ENCODE results near the gene ARSG.
"Not testable (repeated sequence)": the region's sequence is repeated elsewhere in the genome, so short reads cannot be mapped to it uniquely, and the experiment has no call there.

Gene ARSG

GRCh38 chr17:68281965-68282364 lies 9.3 kb upstream of the ARSG start:
- DNase-seq: not testable (repeated sequence)

DNA sequence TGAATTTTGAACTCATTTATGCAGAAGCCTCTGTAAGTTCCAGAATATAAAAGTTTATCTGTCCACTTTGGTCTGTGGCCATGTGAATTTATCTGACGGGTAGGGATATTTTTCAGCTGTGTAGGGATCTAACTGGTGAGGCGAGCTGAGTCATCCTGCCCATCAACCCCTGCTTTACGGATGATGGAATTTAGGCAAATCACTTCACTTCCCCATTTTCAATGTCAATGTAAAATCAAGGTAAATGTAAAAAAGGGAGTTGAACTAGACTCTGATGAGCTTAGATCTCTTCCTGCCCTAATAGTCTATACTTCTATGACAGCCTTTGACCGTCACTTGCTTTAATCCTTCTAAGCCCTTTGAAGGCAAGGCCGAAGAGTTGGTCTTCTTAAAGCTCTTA lies 2.9 kb upstream of the ARSG start:
- DNase-seq: peak; percentile 74

- no peak for DNase-seq
Measured at GRCh38 chr17:68288804-68289203, 2.5 kb upstream of the ARSG start.

DNA sequence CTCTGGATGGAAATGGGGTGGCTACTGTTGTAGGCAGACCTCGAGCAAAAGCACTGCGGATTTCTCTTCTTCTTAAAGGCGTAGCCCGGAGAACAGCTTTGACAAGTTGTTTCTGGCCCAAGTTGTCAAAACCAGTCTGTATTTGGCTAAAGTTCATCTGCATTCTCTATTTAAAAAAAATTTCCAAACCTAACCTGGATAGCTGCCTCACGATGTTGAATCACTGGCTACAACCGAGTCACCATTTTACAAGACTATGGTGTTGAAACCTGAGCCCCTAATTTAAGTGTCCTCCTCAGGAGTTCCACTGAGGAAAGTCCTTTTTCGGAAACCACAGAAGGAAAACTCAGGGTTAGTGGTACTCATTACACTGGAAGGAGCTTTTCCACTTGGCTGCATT lies 1.8 kb upstream of the ARSG start:
- DNase-seq: no peak

GRCh38 chr17:68289936-68290267 lies 1.4 kb upstream of the ARSG start:
- DNase-seq: no peak

DNA sequence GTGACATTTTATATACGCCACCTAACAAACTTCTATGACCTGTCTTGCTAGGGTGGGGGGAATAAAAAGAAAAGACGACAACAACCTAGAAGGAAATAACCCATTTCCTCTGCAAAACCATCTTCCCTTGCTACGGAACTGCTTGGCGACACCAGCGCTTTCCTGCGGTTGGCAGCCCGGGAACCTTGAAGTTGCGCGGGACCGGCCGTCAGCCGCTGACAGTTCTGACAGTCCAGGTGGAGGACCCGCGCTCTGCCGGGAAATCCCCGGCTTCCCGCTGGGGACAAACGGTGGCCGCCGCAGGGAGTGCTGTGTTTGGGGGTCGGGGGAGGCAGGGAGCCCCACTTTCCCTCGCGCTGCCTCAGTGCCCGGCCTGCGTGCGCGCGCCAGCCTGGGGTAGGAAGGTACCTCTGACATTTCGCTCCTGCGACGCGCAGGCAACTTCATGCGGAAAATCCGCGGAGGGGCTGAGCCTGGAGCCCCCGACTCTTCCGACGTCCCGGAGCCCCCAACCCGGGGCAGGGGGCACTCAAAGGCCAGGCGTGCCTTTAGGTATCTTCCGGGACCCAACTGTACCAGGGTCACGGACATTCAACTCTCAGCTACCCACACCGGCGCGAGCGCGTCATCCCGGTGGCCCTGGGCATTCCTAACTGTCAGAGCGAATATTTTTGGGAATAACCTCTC lies 884 bp upstream of the ARSG start:
- no peak for DNase-seq

DNA sequence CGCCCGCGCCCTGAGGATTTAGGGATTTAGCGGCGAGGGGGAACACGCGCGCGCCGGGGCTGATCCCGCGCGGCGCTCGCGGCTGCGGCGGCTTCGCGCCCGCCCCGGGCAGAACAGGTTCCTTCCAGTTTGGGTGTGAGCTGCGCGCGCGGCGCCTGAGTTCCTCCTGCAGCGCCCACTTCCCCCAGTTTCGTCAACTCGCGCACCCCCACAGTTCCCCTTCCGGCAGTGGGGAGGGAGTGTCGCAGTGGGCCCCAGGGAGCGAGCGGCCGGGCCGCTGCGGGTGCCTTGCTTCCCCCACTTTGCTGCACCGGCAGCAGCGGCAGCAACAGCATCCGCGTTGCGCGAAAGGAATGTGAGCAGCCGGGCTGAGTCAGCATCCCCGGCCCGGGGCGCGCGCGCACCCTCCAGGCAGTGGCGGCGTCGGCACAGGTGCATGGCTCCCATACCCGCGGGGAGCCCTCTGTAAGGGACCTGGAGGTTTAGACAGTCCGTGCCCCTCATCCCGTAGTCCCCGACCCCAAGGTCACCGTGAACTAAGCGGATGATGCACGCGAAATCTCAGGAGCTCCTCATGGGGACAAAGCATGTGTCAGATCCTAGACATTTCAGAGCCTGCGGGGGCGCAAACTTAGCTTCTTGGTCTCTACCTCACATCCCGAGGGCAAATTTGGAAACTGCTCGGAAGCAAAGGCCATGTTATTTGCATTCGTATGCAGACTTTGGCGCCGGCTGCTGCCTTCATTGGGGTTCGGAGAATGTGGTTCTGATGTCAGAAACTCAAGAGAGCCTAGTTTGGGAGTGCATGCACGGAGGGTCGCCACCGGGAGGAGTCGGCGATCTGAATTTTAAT lies 767 bp downstream of the ARSG start:
- peak; percentile 60 for DNase-seq

DNA sequence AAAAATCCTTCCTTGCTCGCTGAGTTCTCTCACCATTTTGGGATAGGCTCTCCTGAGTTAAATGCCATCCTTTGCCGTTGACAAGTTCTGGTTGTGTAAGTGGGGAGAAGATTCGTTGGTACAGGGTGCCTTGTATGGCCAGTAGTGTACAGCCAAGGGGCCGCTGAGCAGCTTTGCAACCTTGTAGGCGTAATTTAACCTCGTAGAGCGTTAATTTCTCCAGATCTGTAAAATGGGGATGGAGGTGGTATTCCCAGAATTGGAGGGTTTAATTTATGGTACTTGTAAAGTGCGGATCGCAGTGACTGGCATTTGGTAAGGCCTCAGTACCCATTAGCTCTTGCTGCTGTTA lies 1.4 kb downstream of the ARSG start:
- no peak for DNase-seq

GRCh38 chr17:68293490-68294195 lies 2.3 kb downstream of the ARSG start:
- DNase-seq: no peak

DNA sequence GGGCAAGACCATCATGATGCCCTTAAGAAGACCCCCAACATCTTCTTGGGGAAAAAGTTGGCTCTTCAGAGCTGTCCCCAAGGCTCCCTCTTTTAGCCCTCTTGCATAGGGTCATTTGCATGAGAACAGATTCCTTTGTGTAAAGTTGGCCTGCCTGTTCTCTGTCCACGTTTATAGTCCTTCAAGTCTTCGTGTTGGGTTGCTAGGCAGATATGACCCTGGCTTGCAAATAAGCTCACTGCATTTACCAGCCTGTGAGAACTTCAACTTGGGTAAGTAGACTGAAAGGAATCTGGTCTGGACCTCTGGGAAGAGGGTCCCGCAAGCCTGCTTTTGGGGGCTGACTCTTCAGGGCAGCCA lies 2.9 kb downstream of the ARSG start:
- DNase-seq: no peak

- DNase-seq: no peak
Measured at GRCh38 chr17:68294617-68295016, 3.3 kb downstream of the ARSG start.

DNA sequence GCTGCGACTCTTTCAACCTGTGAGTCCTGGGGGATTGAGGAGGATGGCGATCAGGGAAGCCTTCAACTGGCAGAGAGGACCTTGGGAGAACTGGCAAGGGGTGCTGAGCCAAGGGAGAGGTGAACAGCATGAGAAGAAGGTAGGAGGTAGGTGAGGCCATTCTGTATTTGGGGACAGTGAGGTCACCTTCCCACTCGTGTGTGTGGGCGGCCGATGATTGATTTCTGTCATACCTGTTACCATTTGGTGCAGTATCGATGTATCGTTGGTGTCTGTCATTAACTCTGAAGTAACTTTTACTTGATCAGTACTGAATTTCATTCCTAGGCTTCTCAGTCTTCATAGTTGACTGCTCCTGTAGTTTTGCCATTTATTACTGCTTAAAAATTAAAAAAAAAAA lies 3.8 kb downstream of the ARSG start:
- DNase-seq: no peak

DNA sequence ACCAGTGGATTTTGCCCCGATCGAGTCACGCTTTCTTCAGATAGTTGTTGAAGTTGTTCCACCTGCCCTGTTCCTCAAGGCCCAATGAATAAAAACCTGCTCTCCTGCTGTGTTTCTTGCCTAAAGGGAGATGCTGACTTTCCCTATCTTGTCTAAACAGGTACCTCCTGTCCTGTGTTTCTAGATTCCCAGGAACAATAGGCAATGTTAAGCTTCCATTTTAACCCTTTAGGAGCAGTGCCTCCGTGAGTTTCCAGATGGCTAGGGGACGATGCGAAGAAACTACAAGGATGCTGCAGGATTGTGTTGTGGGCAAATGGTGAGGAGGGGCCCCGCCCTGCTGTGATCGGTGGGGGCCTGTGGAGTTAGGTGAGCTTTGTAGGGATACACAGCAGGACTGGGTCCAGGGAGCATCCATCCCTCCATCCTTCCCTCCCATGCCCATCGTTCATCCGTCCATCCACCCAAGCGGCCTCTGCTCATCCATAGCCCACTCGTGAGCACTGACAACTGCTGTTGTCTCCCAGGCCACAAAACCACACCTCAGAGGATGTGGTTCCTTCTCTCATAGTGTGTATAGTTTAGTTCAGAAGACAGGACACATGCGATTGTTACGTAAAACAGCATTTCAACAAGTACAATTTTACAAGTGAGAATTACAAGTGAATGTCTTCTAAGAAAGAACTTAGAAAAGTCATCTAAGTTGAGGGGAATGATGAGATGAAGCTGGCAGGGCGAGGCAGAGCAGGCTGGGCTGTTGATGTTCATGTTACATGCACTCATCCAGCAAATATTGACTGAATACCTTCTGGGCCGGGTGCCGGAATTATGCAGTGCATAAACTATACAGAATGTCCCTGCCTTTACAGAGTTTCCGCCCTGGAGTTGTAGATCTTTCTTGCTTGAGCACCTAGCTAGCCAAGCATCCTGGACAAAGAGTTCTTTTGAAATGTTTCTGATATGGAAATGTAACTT lies 5.2 kb downstream of the ARSG start:
- DNase-seq: no peak

DNA sequence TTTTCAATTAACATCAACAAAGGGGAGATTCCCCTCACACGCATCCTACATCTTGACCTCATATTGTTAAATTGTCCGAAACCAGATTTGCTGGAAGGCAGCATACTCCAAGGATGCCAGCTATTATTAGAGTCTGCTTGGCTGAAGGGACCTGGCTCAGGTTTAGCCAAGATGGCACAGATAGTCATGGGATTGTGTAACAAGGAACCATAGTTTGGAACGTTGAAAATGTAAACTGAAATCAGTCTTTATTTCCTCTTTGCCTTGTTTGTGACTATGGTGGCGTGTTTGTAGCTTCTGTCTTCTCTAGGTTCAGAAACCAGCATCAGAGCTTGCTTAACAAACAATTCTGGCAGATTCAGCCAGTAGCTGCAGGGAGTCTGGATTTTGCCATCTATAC lies 5.9 kb downstream of the ARSG start:
- DNase-seq: no peak

DNA sequence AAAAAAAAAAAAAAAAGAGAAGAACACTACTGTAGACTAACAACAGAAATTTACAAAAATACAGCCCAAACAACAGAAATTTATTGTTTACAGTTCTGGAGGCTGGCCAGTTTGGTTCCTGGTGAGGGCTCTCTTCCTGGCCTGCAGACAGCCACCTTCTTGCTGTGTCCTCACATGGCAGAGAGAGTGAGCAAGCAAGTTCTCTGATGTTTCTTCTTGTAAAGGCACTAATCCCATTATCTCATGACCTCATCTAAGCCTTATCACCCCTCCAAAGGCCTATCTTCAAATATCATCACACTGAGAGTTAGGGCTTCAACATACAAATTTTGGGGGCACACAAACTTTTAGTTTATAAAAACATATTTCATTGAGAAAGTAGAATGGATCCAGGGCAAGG lies 7.3 kb downstream of the ARSG start:
- no peak for DNase-seq

DNA sequence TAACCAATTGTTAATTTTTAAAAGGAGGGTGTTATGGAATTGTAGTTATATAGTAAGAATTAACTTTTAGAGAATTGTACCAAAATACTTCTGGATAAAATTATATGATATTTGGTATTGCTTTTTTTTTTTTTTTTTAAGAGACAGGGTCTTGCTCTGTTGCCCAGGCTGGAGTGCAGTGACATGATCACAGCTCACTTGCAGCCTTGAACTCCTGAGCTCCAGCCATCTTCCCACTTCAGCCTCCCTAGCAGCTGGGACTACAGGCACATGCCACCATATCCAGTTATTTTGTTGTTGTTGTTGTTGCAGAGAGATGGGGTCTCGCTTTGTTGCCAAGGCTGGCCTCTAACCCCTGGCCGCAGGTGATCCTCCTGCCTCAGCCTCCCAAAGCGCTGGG lies 8.5 kb downstream of the ARSG start:
- no peak for DNase-seq

- no peak for DNase-seq
Measured at GRCh38 chr17:68301438-68301959, 10.2 kb downstream of the ARSG start.

GRCh38 chr17:68302066-68302564 lies 10.8 kb downstream of the ARSG start:
- DNase-seq: no peak

DNA sequence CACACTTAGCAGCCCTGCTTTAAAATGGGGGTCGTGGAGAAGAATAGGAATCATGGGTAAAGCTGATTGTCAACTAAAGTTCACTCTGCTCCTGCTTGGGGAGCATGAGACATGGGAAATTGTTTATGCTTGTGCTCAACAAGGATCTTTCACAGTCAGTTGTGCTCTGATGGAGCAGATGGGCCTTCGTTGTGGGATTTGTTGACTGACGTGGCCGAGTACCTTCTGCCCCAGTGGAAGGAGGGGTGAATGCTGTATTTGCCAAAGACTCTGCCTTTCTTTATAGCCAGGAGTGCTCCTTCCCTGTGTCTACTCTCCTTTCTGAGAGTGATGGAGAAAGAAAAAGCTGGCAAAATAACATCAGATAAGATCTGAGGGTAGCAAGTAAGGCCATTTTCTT lies 11.4 kb downstream of the ARSG start:
- DNase-seq: no peak

DNA sequence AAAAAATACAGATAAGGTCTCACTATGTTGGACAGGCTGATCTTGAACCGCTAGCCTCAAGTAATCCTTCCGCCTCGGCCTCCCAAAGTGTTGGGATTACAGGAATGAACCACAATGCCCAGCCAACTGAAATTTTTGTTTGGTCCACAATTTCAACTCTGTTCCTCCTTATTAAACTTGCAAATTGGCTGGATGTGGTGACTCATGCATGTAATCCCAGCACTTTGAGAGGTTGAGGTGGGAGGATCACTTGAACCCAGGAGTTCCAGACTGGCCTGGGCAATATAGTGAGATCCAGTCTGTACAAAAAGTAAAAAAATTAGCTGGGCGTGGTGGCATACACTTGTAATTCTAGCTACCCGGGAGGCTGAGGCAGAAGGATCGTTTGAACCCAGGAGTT lies 13.4 kb downstream of the ARSG start:
- no peak for DNase-seq

- no peak for DNase-seq
Measured at GRCh38 chr17:68305142-68305541, 13.8 kb downstream of the ARSG start.

- no peak for DNase-seq
Measured at GRCh38 chr17:68306819-68307218, 15.5 kb downstream of the ARSG start.

GRCh38 chr17:68307443-68307842 lies 16.1 kb downstream of the ARSG start:
- DNase-seq: no peak
